HFFc6 (cell line): ENCODE results near the gene NFRKB. TPM values are rescaled to one million over a fixed set of nuclear protein-coding genes. Genes with fewer than 3 reads are reported as not detected.

Experiments used
- DNase-seq: peaks from one replicate; pipeline ENCODE4 v3.0.0-alpha.2; 2018
- H3K27ac Mint-ChIP-seq: 2 replicates; pipeline ENCODE4 v1.8.0; 2020; ENCODE audit warnings: mild to moderate bottlenecking, mixed read lengths
- H3K27me3 Mint-ChIP-seq: 2 replicates; pipeline ENCODE4 v1.8.0; 2021; ENCODE audit warnings: mild to moderate bottlenecking, moderate library complexity, mixed read lengths; ENCODE audit not compliant: insufficient read depth
- H3K36me3 Mint-ChIP-seq: 2 replicates; pipeline ENCODE4 v1.8.0; 2021; ENCODE audit warnings: low read depth, mixed read lengths
- H3K4me1 Mint-ChIP-seq: 2 replicates; pipeline ENCODE4 v1.8.0; 2020; ENCODE audit warnings: low read depth, mixed read lengths
- H3K4me3 Mint-ChIP-seq: 2 replicates; pipeline ENCODE4 v1.8.0; 2020; ENCODE audit warnings: mild to moderate bottlenecking, moderate library complexity, mixed read lengths
- H3K9me3 Mint-ChIP-seq: 2 replicates; pipeline ENCODE4 v1.8.0; 2020; ENCODE audit warnings: mild to moderate bottlenecking, mixed read lengths
- CTCF ChIP-seq: fragments of 200-600 bp; sonication (generic); IDR thresholded peaks from 2 replicates; pipeline ENCODE4 v1.5.0; 2021; ENCODE audit warnings: antibody characterized with exemption, mild to moderate bottlenecking
- total RNA-seq, 6 experiments: library from RNA; stranded (reverse); fragmentation: NEBNext Ultra II Directional; extraction: Animal tissue kit (Norgen Biotek cat#: 25700); gene quantifications; 2 replicates in 1 of 6; 3 replicates in 5 of 6; pipeline ENCODE4 v1.2.3, GENCODE V29; 2021

Gene NFRKB
- total RNA-seq, 6 experiments from 2014 or later, result 12.6 to 16.2 (median 14.4) TPM

DNA sequence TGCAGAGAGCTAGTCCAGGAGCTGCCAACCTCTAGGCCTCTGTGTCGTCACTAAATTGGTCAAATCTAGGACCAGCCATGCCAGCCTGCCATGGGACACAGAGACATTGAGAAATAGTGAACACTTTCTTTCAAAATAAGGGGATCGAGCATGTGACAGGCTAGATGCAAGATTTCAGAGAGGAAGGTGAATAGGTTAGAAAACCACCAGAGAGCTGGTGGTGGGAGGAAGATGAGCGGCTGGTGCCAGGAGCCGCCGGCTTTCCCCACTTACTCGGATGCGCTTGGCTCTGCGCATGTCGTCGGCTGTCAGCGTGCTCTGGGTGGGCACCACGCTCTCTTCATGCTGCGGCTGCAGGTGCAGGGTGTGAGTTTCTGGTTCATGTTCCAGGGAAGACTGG is 35.4 kb upstream of the NFRKB start:
- no peak overlapping the region for H3K4me3 Mint-ChIP-seq
- no peak for TF ChIP-seq CTCF
- no peak overlapping the region for H3K27ac Mint-ChIP-seq
- H3K36me3 Mint-ChIP-seq, result peaks cover 29% of the 10 kb centered on the region
- no peaks in the 10 kb centered on the region for H3K4me1 Mint-ChIP-seq
- DNase-seq, result no peak
- H3K27me3 Mint-ChIP-seq, result no peaks in the 10 kb centered on the region
- no peaks in the 10 kb centered on the region for H3K9me3 Mint-ChIP-seq

- Mint-ChIP-seq H3K27ac (no peak overlapping the region), H3K4me3 (no peak overlapping the region), H3K4me1 (no peaks in the 10 kb centered on the region), H3K36me3 (peaks cover 28% of the 10 kb centered on the region), H3K27me3 (no peaks in the 10 kb centered on the region; the same call in 1 of the 2 replicates), H3K9me3 (no peaks in the 10 kb centered on the region)
- DNase-seq, result no peak
- no peak for TF ChIP-seq CTCF
Measured at GRCh38 chr11:129930296-129930695, 34.9 kb upstream of the NFRKB start.

- H3K27ac Mint-ChIP-seq, result no peak overlapping the region
- no peak overlapping the region for H3K4me3 Mint-ChIP-seq
- no peaks in the 10 kb centered on the region for H3K9me3 Mint-ChIP-seq
- no peaks in the 10 kb centered on the region; the same call in 1 of the 2 replicates for H3K27me3 Mint-ChIP-seq
- no peak for DNase-seq
- TF ChIP-seq CTCF, result no peak
- H3K4me1 Mint-ChIP-seq, result no peaks in the 10 kb centered on the region
- H3K36me3 Mint-ChIP-seq, result peaks cover 23% of the 10 kb centered on the region
Measured at GRCh38 chr11:129929721-129930120, 34.3 kb upstream of the NFRKB start.

- no peak for TF ChIP-seq CTCF
- Mint-ChIP-seq H3K36me3 (peaks cover 17% of the 10 kb centered on the region), H3K27me3 (no peaks in the 10 kb centered on the region; the same call in 1 of the 2 replicates), H3K27ac (no peak overlapping the region), H3K4me1 (no peaks in the 10 kb centered on the region), H3K4me3 (no peak overlapping the region), H3K9me3 (no peaks in the 10 kb centered on the region)
- DNase-seq, result no peak
Measured at GRCh38 chr11:129928923-129929692, 33.7 kb upstream of the NFRKB start.

GRCh38 chr11:129922674-129923073 is 27.3 kb upstream of the NFRKB start:
- Mint-ChIP-seq H3K4me3 (no peak overlapping the region), H3K9me3 (no peaks in the 10 kb centered on the region)

More at GRCh38 chr11:129922674-129923073, 27.3 kb upstream of the NFRKB start:
- Mint-ChIP-seq H3K27me3 (no peaks in the 10 kb centered on the region; the same call in 1 of the 2 replicates), H3K27ac (no peak overlapping the region), H3K4me1 (peaks cover 6% of the 10 kb centered on the region), H3K36me3 (peaks cover under 1% of the 10 kb centered on the region; the same call in 1 of the 2 replicates)
- TF ChIP-seq CTCF, result no peak
- no peak for DNase-seq
